Naive thymus-derived CD8-positive, alpha-beta T cell (primary cell): ENCODE measurements around the gene TCF23. TPM values are rescaled to one million over a fixed set of nuclear protein-coding genes. Genes with fewer than 3 reads are reported as not detected.
"Not testable (repeated sequence)": the region's sequence is repeated elsewhere in the genome, so short reads cannot be mapped to it uniquely, and the experiment has no call there.

Experiments
- ATAC-seq, 2 donors: fragments of 150-1000 bp; cut with Tn5 transposase in 1 of 2; sonication (Bioruptor Pico), chemical (Tn5 transposase) in 1 of 2; 1 replicate in 1 of 2; 2 replicates in 1 of 2; pipeline ENCODE4 v1.10.0; 2021; ENCODE audit warnings: mild to moderate bottlenecking in 2 of 2, moderate library complexity in 2 of 2
- POLR2A ChIA-PET: fragments of 350-600 bp; sonication (Branson Sonifier 250); formaldehyde crosslinking; loops from one replicate; lab custom pipeline; 2021; ENCODE audit warnings: antibody characterized with exemption; lab: Charles Lee
- DNase-seq, 10 donors: peaks; one replicate each; pipeline versions ENCODE4 v3.0.0 to v3.0.0-alpha.2; 2020 to 2022
- H3K27ac Mint-ChIP-seq, 10 donors: one replicate each; pipeline ENCODE4 v1.8.0; 2020 to 2022; ENCODE audit warnings: mild to moderate bottlenecking in 10 of 10, mixed read lengths in 10 of 10, moderate library complexity in 4 of 10, inconsistent platforms in 1 of 10
- H3K27me3 Mint-ChIP-seq, 5 donors: one replicate each; pipeline ENCODE4 v1.8.0; 2021 to 2022; ENCODE audit warnings: mixed read lengths in 5 of 5
- H3K36me3 Mint-ChIP-seq, 3 donors: one replicate each; pipeline ENCODE4 v1.8.0; 2020 to 2022; ENCODE audit warnings: mixed read lengths in 3 of 3, mild to moderate bottlenecking in 2 of 3, inconsistent platforms in 1 of 3
- H3K4me1 Mint-ChIP-seq, 4 donors: one replicate each; pipeline ENCODE4 v1.8.0; 2021 to 2022; ENCODE audit warnings: mixed read lengths in 4 of 4
- H3K4me3 Mint-ChIP-seq, 10 donors: one replicate each; pipeline ENCODE4 v1.8.0; 2020 to 2022; ENCODE audit warnings: mild to moderate bottlenecking in 10 of 10, mixed read lengths in 10 of 10, moderate library complexity in 6 of 10, inconsistent platforms in 1 of 10
- H3K9me3 Mint-ChIP-seq, 9 donors: one replicate each; pipeline ENCODE4 v1.8.0; 2020 to 2022; ENCODE audit warnings: mixed read lengths in 9 of 9, mild to moderate bottlenecking in 3 of 9, inconsistent platforms in 1 of 9, moderate library complexity in 1 of 9
- polyA plus RNA-seq, 3 donors: library from polyadenylated mRNA; unstranded; fragments of 300-500 nt; fragmentation: Illumina TruSeq; gene quantifications; one replicate each; pipeline ENCODE4 v1.2.3, GENCODE V29; 2021
- total RNA-seq, 8 experiments: library from RNA in 2 of 8; stranded (reverse) in 2 of 8; gene quantifications; one replicate each; pipeline ENCODE4 v1.2.3 and lab custom pipeline; 2021 to 2026

Gene TCF23
- total and polyA plus RNA-seq, 5 experiments from 2014 or later, result not detected

DNA sequence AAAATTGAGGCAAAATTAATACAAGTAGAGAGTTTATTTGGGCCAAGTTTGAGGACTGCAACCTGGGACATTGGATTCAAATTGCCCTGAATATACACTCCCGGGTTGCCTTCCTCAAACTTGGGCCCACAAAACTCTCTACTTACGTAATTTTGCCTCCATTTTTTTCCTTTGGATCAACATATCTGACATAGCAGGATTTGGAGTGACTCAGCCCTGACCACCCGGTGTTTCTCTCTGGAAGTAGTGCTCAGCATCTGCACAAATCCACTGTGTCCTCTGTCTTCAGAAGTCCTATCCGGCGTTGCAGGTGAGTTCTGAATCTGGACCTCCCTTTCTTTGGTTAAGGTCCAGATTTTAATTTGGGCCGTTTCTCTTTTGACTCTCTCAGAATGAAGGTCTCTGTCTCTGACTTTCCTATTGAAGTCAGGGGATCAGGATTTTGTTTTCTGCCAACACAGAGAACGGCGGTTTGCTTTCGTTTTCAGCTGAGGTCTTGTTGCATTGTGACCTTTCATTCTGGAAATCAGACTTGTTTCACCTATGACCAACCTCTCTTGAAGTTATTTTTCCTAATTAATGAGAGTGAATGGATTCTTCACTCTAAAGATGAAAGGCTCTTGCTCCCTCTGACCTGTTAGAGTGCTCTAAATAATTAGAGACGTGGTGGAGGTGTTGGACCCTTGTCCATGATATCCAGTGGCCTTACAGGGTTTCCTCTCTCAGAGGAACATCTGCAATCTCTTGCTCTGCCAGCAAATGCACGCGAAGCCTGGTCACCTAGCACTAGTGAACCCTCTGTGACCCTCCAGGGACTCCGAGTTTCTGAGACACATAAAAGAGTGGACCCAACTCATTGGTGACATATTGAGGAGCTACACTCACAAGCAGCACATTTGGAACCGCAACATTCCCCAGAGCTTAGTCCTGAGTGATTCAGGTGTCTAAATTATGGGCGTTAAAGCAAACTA, 13.6 kb downstream of the TCF23 start:
- peaks cover 0 to 11% (median 4%) of the 10 kb centered on the region in 4 donors for H3K4me1 Mint-ChIP-seq
- no peaks in the 10 kb centered on the region for H3K9me3 Mint-ChIP-seq
- DNase-seq (no peak), ATAC-seq (no peak)
- POLR2A ChIA-PET, result no interaction called here
- no peaks in the 10 kb centered on the region for H3K36me3 Mint-ChIP-seq
- no peak overlapping the region for H3K4me3 Mint-ChIP-seq
- peaks cover 0 to 7% (median 0%) of the 10 kb centered on the region in 5 donors for H3K27me3 Mint-ChIP-seq
- peak overlapping the region in 1 of 10 donors; percentile 0 for H3K27ac Mint-ChIP-seq

- no peak for ATAC-seq
- Mint-ChIP-seq H3K9me3 (no peaks in the 10 kb centered on the region), H3K27ac (peak overlapping the region in 1 of 10 donors; percentile 44), H3K36me3 (no peaks in the 10 kb centered on the region), H3K4me3 (no peak overlapping the region), H3K4me1 (peaks cover 0 to 15% (median 7%) of the 10 kb centered on the region in 4 donors), H3K27me3 (peaks cover 0 to 7% (median 0%) of the 10 kb centered on the region in 5 donors)
- DNase-seq, result no peak
- POLR2A ChIA-PET, result no interaction called here
Measured at GRCh38 chr2:27164960-27165763, 16.4 kb downstream of the TCF23 start.

- peaks cover 0 to 7% (median 1%) of the 10 kb centered on the region in 5 donors for H3K27me3 Mint-ChIP-seq
- ATAC-seq (no peak), DNase-seq (no peak)
- H3K9me3 Mint-ChIP-seq, result no peaks in the 10 kb centered on the region
- H3K4me3 Mint-ChIP-seq, result peak overlapping the region in 4 of 10 donors; percentile 15 to 67 (median 43)
- H3K36me3 Mint-ChIP-seq, result no peaks in the 10 kb centered on the region
- no peak overlapping the region for H3K27ac Mint-ChIP-seq
- H3K4me1 Mint-ChIP-seq, result peaks cover 0 to 15% (median 5%) of the 10 kb centered on the region in 4 donors
- POLR2A ChIA-PET, result no interaction called here
Measured at GRCh38 chr2:27170581-27171337, 22.0 kb downstream of the TCF23 start.

GRCh38 chr2:27171351-27171848, 22.6 kb downstream of the TCF23 start:
- ATAC-seq (no peak), DNase-seq (no peak)
- H3K36me3 Mint-ChIP-seq, result no peaks in the 10 kb centered on the region
- peaks cover 0 to 12% (median 1%) of the 10 kb centered on the region in 5 donors for H3K27me3 Mint-ChIP-seq
- no peak overlapping the region for H3K27ac Mint-ChIP-seq
- no peaks in the 10 kb centered on the region for H3K9me3 Mint-ChIP-seq
- peaks cover 0 to 15% (median 5%) of the 10 kb centered on the region in 4 donors for H3K4me1 Mint-ChIP-seq
- H3K4me3 Mint-ChIP-seq, result no peak overlapping the region
- POLR2A ChIA-PET, result no interaction called here

- no peak for DNase-seq
- Mint-ChIP-seq H3K27ac (no peak overlapping the region), H3K27me3 (peaks cover 0 to 25% (median 9%) of the 10 kb centered on the region in 5 donors), H3K36me3 (no peaks in the 10 kb centered on the region), H3K9me3 (no peaks in the 10 kb centered on the region), H3K4me3 (no peak overlapping the region), H3K4me1 (peaks cover 0 to 8% (median 4%) of the 10 kb centered on the region in 4 donors)
- ATAC-seq, result no peak
- POLR2A ChIA-PET, result no interaction called here
Measured at GRCh38 chr2:27174638-27175037, 25.8 kb downstream of the TCF23 start.

GRCh38 chr2:27175330-27175729, 26.5 kb downstream of the TCF23 start:
- H3K4me1 Mint-ChIP-seq, result peaks cover 0 to 4% (median 1%) of the 10 kb centered on the region in 4 donors
- POLR2A ChIA-PET, result no interaction called here
- ATAC-seq (no peak), DNase-seq (no peak)
- H3K27ac Mint-ChIP-seq, result no peak overlapping the region
- H3K27me3 Mint-ChIP-seq, result peaks cover 1 to 29% (median 13%) of the 10 kb centered on the region in 5 donors
- H3K9me3 Mint-ChIP-seq, result no peaks in the 10 kb centered on the region
- H3K4me3 Mint-ChIP-seq, result no peak overlapping the region
- no peaks in the 10 kb centered on the region for H3K36me3 Mint-ChIP-seq

DNA sequence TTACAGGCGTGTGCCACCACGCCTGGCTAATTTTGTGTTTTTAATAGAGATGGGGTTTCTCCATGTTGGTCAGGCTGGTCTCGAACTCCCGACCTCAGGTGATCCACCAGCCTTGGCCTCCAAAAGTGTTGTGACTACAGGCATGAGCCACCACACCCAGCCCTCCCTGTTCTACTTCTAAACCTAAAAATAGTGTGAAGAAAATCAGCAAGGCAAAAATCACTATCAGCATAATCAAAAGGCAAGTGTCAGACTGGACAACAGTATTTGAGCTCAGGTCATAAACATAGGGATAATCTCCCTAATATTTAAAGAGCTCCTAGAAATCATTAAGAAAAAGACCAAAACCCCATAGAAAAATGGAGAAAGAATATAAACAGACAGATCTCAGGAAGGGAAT, 27.0 kb downstream of the TCF23 start:
- DNase-seq, H3K4me1 Mint-ChIP-seq, ATAC-seq, POLR2A ChIA-PET, H3K9me3 Mint-ChIP-seq, H3K36me3 Mint-ChIP-seq, H3K4me3 Mint-ChIP-seq, H3K27ac Mint-ChIP-seq: not testable (repeated sequence)
- peaks cover 6 to 30% (median 13%) of the 10 kb centered on the region in 5 donors for H3K27me3 Mint-ChIP-seq

DNA sequence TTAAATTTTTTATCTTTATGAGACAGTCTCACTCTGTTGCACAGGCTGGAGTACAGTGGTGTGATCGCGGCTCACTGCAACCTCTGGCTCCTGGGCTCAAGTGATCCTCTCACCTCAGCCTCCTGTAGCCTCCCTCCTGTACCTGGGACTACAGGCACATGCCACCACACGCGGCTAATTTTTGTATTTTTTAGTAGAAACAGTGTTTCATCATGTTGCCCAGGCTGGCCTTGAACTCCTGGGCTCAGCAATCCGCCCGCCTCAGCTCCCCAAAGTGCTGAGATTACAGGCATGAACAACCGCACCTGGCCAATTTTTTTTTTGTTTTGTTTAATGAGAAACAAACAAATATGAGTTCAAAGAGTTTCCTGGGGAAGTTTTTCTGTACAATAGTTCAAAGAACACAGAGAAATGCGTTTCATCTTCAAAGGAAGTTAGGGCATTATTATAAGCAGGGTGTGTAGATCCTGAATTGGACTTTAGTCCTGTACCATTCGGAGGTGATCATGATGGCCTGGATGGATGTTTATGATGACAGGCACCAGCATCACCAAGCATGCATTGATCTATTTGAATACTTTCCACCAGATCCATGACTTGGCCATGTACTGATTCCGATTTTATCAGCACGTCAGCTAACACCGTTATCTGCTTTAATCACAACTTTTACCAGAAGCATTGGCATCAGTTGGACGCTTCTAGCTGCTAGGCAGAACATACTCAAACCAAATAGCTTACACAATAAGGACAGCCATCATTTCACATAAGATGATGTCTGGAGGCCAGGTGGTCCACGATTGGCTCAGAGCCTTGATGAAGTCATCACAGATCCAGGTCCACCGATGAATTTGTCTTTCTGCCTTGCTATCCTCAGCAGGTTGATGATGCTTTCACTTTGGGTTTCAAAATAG, 28.9 kb downstream of the TCF23 start:
- H3K4me3 Mint-ChIP-seq, result no peak overlapping the region
- peaks cover 15 to 42% (median 25%) of the 10 kb centered on the region in 5 donors for H3K27me3 Mint-ChIP-seq
- H3K9me3 Mint-ChIP-seq, result no peaks in the 10 kb centered on the region
- ATAC-seq (no peak), DNase-seq (no peak)
- no peak overlapping the region for H3K27ac Mint-ChIP-seq
- POLR2A ChIA-PET, result no interaction called here
- H3K36me3 Mint-ChIP-seq, result no peaks in the 10 kb centered on the region
- H3K4me1 Mint-ChIP-seq, result no peaks in the 10 kb centered on the region

- Mint-ChIP-seq H3K27me3 (peaks cover 15 to 42% (median 26%) of the 10 kb centered on the region in 5 donors), H3K4me3 (no peak overlapping the region), H3K9me3 (no peaks in the 10 kb centered on the region), H3K4me1 (no peaks in the 10 kb centered on the region), H3K36me3 (no peaks in the 10 kb centered on the region), H3K27ac (no peak overlapping the region)
- DNase-seq (no peak), ATAC-seq (no peak)
- POLR2A ChIA-PET, result no interaction called here
Measured at GRCh38 chr2:27178469-27178868, 29.7 kb downstream of the TCF23 start.

DNA sequence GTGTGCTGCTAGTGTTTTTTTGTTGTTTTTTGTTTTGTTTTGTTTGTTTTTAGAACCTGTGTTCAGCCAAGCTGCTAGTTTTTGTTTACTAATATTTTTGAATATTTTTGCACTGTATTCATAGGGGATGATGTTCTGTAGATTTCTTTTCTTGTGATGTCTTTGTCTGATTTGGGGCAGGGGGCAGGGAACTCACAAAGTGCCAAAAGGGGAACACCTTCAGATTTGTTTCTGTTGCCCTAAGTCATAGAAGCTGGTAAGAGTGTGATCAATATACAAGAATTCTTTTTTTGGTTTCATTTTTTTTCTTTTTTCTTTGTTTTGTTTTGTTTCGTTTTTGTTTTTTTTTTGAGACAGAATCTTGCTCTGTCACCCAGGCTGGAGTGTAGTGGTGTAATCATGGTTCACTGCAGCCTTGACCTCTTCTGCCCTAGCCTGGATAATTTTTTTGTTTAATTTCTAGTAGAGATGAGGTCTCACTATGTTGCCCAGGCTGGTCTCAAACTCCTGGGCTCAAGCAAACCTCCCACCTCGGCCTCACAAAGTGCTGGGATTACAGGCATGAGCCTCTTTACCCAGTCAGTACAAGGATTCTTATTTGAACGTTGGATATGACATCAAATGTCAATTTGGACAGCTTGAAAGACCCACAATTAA, 30.7 kb downstream of the TCF23 start:
- DNase-seq, result no peak
- Mint-ChIP-seq H3K27ac (no peak overlapping the region), H3K27me3 (peaks cover 15 to 46% (median 26%) of the 10 kb centered on the region in 5 donors), H3K36me3 (no peaks in the 10 kb centered on the region), H3K4me1 (no peaks in the 10 kb centered on the region), H3K4me3 (no peak overlapping the region), H3K9me3 (no peaks in the 10 kb centered on the region)
- POLR2A ChIA-PET, result no interaction called here
- no peak for ATAC-seq

- H3K9me3 Mint-ChIP-seq, result no peaks in the 10 kb centered on the region
- H3K36me3 Mint-ChIP-seq, result no peaks in the 10 kb centered on the region
- H3K27ac Mint-ChIP-seq, result no peak overlapping the region
- no peaks in the 10 kb centered on the region for H3K4me1 Mint-ChIP-seq
- peaks cover 16 to 42% (median 26%) of the 10 kb centered on the region in 5 donors for H3K27me3 Mint-ChIP-seq
- ATAC-seq (no peak), DNase-seq (no peak)
- H3K4me3 Mint-ChIP-seq, result no peak overlapping the region
- POLR2A ChIA-PET, result no interaction called here
Measured at GRCh38 chr2:27182346-27182745, 33.5 kb downstream of the TCF23 start.
